DMS 273 (cell line): ENCODE results near the gene VPS13A.
"Not testable (repeated sequence)": the region's sequence is repeated elsewhere in the genome, so short reads cannot be mapped to it uniquely, and the experiment has no call there.

Source experiments
- DNase-seq: peaks from one replicate; lab custom pipeline; 2025; ENCODE audit not compliant: unreplicated experiment; lab: John Stamatoyannopoulos, UW

VPS13A gene

DNA sequence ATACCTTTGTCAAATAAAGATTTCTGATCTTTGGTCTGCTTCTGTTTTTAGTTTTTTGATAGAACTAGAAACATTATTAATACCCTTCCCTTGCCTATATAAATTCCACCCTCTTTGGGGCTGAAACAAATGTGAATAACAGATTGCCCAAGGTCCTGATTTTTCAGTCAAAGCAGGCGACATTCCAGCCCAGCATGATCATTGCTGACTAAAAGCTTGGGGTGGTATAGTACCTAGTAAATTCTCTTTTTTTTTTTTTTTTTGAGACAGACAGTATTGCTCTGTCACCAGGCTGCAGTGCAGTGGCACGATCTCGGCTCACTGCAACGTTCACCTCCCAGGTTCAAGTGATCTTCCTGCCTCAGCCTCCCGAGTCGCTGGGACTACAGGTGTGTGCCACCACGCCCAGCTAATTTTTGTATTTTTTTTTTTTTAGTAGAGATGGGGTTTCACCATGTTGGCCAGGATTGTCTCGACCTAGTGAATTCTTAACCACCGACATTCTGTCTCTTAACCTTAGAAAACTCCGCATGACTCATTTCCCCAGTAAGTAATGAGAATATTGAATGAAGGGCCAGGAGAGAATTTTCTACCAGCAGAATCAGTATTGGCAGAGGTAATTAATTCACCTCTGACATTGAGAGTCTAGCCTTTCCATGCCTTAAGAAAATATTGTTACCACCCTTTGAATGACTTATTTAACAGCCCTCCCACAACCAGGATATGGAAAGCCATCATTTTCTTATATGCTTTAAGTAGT, 244.4 kb downstream of the VPS13A start:
- DNase-seq: no peak

DNA sequence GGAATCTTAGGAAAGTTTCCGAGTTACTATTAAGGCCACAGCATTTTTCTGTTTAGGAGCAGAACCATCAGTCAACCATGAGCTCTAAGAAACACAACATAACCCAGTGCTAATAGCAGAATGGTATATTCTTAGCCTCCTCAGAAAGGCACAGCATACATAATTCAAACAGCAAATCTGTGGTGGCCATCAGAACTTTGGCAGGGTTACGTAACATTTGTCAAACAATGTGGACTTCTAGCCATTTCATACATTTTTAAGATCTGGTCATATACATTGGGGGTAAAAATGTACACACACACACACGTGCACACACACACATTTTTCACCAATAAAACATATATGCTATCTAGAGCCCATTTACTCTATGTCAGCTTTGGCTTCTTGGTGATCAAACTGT, 245.6 kb downstream of the VPS13A start:
- no peak for DNase-seq

DNA sequence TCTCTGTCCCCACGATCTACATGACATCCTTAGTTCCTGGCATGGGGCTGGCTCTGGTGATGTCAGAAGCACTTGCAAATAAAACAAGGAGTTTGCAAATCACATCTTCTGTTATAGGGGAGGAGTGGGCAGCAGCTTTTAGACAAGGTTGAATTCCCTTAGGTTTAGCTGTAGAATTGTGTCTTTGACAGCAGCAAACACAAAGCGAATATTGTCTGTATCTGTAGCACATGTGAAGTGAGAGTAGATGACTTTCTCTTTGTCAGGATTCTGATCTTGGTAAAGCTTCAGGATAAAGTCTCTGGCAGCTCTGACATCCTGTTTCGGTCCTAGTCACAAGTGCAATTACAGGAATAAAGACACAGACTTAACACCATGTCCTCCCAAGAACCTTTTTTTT, 246.5 kb downstream of the VPS13A start:
- no peak for DNase-seq

DNA sequence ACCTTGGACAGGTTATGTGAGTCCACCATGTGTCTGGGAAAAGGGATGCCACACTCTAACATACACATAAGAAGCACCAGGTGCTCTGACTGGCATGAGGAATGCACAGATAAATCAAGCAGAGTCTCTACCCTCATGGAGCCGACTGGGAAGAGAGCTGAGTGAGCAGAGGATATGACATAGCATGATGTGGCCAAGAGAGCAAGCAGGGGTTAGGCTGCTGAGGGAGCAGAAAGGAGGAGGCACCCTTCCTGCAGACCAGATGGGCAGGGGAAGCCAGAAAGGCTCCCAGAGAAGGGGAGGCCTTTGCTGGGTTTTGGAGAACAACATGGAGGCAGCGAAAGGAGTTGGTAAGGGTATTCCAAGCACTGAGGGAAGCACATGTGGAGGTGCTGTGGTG, 247.7 kb downstream of the VPS13A start:
- DNase-seq: no peak

DNA sequence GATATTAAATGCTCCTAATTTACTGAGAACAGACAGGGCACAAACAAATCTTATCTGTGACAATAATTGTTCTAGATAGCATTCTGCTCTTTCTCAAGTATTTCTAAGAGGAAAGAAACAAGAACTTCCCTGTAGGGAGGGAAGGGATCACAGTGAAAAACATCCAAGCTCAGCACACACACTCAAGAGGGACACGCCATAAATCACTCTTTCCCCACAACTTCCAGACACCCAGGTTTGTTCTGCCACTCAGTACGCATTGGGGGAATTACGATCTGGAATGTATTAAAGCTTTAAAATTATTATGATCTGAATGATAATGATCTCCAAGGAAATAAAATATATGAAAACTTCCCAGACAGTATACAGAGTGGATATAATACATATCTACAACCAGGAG, 249.4 kb downstream of the VPS13A start:
- DNase-seq: no peak

DNA sequence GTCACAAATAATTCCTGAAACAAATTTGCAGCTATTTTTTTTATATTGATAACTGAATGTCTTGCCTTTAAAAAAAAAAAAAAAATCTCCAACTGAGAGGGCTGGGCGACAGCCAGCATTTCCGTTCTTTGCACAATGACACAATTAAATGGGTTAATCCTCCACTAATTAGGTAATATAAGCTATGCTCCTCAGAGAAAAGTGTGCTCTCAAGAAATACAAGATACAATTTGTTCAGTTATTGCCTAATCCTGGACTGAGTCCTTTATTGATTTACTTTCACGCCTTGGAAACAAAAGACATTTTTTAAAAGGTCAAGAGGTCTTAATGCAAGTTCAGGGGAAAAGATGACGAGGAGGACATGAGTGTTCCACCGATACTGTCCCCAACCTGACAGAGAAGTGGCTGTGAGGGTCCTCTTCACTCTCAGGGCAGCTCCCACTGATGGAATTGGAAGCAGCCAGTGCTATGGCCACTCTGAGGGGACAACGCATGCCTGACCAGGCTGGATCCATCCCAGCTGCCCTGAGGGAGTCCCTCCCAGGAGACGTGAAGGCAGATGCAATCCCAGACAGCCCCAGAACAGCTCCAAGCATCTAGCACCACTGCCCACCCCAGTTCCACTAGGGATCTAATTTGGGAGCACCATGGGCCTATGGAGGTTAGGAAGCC, 250.1 kb downstream of the VPS13A start:
- no peak for DNase-seq

DNA sequence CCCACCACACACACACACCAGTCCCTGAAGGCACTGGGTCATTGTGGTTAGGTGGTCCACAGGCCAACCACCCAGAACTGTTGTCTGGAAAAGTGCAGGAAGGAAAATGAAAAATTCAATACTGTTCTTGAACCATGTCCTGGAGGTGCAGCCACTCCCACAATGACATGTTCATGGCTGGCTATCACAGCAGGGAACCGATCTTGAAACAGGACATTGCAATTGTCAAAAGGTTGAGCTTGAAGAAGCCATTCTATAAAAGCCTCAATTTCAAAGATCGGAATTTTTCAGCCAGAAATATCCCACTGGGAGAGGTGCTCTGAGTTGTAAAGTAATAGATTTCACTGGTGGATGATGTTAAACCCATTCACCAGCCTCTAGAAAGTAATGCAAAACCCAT, 252.6 kb downstream of the VPS13A start:
- DNase-seq: no peak

DNA sequence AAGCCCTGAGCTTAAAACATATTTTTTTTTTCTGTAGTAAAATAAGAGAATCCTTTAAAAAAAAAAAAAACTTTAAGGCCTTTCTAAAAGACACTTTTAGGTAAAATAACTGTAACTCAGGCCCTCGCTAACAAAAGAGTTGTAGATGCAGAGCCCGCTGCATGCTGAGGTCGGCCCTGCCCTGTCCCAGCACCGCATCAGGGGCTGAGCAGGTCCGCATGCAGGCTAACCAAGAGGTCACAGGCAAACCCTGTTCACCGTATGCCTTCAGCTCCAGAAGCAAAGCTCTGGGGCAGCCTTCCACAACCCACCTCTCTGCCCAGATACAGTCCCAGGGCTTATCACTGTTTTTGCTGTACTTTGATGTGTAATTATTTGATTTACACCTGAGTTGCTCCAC, 254.7 kb downstream of the VPS13A start:
- no peak for DNase-seq

DNA sequence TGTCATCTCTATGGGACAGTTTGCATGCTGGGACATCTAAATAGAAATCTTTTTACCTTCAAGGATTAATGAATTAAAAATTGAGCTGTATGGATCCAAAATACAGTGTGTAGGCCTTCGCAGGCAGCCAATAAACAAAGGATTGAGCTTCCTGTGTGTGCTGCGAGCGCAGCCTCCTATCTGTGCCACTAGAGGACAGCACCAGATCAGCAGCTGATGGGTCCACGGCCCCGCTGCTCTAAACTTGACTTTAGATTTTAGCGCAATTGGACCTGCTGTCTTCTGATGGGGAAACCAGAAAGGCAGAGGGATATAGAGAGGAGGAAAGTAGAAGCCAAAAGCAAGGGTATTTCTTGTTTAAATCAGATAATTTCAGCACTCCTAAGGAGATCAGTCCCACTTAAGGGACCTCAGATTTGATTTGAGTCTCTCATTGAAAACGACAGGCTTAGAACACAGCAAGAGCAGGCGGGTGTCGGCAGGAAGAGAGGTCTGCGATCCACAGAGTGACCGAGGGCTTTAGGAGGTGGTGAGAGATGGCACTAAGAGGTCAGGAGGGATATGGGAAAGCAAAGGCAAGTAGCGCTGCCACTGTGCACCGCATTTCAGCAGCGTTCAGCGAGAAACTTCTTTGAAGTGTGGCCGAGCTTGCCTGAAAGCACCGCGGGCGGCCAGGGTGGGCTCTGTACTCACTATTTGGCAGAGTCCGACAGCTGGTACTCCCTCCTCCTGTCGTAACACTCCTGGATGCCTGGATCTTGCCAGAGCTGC, 256.5 kb downstream of the VPS13A start:
- peak; percentile 74 for DNase-seq

DNA sequence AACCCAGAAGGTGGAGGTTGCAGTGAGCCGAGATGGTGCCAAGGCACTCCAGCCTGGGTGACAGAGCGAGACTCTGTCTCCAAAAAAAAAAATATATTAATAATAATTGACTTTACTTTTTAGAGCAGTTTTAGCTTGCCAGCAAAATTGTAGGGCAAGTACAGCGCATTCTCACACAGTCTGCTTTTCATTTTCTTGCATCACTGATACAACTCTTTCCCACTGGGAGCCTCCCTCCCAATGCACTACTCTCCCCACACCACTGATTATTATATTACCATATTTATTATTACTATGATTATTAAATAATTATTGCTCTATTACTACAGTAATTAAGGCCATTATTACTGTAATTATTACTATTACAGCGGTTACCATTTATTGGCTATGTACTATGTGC, 257.9 kb downstream of the VPS13A start:
- no peak for DNase-seq

DNA sequence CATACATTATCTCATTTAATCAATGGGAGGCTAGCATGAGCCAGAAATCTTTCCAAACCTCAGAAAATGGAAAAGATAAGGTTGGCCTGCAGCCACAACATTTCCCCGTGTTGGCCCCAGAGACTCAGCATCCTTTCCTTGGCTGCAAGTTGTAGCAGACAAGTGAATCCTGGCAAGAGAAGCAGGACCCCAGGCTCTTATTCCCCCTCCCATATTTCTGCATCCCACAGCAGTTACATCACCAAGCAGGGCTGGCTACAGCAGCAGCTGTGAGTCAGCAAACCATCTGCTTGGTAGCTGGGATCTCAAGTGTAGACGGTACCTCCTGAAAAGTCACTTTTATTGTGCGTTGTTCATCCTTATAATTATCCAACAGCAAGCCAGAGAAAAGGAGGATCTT, 258.4 kb downstream of the VPS13A start:
- peak; percentile 40 for DNase-seq

DNA sequence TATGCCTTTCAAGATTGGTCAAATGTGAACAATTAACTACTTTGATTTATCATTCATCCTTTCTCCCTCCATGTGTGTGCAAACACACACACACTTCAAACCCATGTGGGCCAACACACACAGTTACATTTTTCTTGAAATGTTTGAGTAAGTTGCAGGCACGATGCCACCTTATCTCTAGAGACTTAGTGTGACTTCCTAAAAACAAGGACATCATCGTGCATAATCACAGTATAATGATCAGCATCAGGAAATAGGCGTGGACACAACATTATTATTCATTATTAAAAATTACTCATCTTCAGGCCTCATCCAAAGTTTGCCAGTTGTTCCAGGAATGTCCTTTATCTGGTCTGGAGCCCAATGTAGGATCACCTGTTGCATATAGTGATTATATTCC, 261.3 kb downstream of the VPS13A start:
- DNase-seq: no peak

DNA sequence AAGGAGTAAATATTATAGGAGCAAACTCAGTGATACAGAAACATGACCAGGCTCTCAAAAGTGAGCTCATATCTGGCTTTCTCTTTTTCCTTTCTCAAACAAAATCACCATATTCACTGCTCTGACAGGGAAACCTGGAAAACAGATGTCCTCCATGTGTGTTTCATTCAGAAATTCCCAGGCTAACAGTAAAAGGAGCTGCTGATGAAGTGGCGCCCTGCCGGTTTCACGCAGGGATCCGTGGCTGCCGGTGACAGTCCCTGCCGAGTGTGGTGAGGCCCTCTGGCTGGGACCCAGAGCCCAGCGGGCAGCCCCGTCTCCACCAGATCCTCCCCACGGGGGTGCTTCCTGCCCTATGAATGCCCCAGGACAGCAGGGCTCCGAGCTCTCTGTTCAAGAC, 262.7 kb downstream of the VPS13A start:
- DNase-seq: peak; percentile 39

DNA sequence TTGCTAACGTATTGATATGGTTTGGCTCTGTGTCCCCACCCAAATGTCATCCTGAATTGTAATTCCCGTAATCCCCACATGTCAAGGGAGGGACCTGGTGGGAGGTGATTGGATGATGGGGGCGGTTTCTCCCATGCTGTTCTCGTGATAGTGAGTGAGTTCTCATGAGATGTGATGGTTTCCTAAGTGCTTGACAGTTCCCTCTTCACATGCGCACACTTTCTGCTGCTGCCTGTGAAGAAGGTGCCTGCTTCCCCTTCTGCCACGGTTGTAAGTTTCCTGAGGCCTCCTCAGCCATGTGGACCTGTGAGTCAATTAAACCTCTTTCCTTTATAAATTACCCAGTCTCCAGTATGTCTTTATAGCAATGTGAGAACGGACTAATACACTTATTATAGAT, 263.8 kb downstream of the VPS13A start:
- not testable (repeated sequence) for DNase-seq

DNA sequence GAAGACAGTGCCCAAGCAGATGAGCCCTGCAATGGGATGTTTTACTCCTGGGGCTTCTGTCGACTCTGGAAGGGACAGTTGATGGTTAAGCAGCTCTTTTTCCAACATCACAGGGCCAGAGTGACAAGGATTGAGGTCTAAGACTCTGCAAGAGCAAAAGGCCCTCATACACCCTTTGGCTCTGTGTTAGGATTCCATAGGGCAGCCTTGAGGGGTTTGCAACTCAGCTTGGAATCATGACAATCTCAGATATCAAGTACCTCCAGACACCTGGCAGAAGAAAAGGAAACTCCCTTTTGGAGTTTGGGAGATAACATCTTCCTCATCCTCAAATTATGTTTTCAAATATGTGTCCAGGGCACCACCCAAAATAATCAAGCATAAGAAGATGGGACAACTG, 265.1 kb downstream of the VPS13A start:
- no peak for DNase-seq

DNA sequence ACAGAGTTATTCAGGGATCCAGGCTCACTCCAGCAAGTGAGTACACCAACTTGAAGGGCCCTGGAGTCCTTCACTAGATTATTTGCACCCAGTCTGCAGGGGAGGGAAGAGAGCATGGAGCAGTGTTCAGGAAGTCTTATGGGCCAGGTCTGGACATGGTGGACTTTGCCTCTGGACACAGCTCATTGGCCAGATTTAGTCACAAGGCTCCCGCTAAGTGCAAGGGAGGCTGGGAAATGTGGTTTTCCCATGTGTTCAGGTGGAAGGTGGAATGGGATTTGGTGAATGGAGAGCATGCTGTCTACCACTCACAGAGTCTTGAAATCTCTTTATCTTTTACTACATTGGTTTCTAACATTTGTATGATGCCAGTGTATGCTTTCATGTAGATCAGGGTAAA, 270.3 kb downstream of the VPS13A start:
- no peak for DNase-seq

DNA sequence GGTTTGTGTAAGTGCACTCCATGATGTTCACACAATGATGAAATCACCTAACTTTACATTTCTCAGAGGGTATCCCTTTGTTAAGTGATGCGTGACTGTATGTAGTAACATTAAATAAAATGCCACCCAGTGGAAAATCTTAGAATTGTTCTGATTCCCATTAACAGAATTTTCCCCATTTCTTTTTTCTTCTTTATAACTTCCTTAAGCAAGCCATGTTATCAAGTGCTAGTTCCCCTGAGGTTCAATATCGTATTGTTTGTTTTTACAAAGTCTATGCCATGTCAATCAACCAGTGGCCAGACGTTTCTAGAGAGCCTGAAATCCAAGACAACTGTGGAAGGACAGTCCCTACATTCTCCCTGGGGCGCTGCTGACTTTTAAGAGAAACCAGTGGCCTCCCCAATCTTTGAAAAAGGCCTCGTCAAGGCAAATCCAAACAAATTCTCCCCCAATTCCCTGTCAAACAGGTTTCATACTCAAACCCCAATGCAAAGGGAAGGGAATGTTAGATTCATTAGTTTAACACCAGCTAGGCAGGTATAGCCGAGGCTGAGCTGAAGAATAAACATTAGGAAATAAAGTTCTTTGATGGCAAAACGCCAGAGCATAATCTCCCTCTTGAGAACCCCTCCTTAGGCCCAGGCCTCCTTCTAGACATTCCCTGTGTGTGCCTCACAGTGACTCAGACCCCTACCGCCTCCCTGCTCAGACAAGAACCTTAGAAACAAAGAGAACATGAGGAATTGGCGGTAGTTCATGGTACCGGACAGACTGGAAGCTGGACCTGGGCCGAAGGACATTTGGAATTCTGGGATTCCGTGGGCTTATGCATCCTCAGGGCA, 272.1 kb downstream of the VPS13A start:
- DNase-seq: no peak

DNA sequence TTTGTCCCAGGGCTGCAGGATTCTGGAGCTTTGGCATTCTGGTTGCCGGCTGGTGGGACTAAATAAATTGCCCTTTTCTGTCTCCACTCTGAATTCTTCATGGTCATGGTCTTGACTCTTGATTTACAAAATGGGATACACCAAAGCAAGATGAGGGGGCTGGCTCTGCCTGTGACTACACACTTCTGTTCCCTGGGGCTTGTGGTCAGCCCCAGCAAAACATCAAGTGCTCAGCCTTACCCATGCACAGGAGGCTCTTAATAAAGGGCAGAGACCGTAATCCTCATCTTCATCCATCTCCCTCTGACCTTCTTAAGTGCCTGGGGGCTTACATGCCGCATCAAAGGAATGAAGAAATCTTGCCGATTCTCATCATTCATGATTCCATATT, 272.7 kb downstream of the VPS13A start:
- no peak for DNase-seq

DNA sequence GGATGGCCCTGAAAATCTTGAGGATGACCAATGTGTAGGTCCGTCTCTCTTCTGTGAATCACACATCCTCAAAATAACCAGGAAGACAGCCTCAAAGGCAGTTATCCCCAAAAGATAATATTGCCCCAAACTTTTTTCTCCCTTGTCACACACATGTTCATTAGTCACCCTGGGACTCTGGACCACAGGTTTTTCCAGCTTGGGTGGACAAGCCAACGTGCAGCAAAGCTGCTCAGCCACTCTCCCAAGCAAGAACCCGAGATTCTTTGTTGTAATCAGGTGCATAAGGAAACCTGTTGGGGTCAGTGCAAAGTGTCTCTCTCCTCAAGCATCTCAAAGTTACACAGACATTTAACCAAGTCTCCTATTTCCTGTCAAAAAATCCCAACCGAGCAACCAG, 274.2 kb downstream of the VPS13A start:
- no peak for DNase-seq

DNA sequence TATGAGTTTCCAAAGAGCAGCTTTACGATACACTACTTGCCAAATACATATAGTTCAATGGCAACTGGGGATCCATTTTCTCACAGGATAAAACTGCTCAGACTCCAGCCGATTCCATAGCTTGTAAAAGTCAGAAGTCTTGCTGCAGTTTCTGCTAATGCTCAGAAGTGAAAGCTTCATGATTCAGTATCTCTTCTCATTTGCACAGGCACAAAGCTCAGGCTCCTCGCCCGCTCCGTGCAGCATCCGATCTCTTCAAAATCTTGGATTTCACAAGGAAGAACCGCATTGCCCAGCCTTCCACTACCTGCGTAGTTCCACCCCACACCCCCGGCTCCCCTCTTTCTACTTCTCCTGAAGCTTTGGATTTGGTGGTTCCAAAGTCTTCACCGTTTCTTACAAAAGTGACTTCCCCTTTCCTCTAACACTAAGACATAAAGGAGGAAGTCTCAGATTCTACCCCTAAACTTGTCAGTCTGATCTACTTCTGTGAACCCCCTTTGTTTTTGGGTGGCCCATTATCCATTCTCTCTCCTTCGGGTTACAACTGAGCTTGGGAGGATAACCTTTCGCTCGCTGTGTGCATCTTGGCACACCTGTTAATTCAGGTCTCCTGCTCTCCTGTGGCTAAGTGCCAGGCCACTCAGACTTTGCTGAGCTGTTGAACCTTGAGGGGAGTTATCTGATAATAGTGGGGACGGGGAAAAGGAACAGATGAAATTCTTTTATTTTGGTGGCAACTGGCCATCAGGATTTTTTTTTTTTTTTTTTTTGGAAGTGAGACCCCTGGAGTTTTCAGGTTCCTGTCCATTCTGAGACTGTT, 276.7 kb downstream of the VPS13A start:
- DNase-seq: no peak
